ENCODE measurements around the gene MYT1.
A peak's percentile ranks its signal among the peaks of the same experiment; 100 is the strongest.
"Not testable (repeated sequence)": the region's sequence is repeated elsewhere in the genome, so short reads cannot be mapped to it uniquely, and the experiment has no call there.

Gene MYT1

DNA sequence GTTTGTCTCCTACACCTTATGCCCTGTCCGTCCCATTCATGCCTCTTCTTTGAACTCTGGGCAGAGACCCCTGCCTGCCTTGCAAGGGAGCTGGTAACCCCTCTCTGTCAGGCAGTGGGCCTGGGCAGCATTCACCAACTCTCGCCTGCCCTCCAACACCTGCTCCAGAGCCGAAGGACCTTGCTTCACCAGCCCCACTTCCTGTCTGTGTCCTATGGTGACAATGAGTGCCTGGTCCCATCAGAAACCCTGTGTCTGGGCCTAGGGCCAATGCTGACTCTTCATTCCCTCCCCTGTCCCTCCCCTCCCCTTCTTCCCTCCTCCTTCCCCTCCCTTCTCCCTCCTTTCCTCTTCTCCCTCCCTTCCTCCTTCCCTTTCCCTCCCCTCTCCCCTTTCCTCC lies 68.5 kb downstream of the MYT1 start:
- DNase-seq (ENCODE audit: low spot score), result no peak

DNA sequence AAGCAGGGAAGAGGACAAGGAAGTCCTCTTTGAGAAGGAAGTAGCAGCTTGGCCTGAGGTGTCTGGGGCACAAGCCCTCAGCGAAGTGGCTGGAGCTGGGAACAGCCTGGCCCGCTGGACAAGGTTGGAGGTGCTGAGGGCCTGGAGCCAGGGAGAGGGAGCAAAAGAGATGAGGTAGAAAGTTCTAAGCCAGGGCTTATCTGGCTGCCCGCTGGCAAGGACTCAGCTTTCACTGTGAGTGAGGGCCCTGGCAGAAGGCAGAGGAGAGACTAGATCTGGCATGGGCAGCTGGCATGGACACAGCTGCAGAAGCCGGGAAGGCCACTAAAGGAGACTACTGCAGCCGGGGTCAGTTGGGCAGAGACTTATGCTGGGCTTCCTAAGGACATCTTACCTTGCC lies 69.5 kb downstream of the MYT1 start:
- DNase-seq (ENCODE audit: low spot score), result no peak

DNA sequence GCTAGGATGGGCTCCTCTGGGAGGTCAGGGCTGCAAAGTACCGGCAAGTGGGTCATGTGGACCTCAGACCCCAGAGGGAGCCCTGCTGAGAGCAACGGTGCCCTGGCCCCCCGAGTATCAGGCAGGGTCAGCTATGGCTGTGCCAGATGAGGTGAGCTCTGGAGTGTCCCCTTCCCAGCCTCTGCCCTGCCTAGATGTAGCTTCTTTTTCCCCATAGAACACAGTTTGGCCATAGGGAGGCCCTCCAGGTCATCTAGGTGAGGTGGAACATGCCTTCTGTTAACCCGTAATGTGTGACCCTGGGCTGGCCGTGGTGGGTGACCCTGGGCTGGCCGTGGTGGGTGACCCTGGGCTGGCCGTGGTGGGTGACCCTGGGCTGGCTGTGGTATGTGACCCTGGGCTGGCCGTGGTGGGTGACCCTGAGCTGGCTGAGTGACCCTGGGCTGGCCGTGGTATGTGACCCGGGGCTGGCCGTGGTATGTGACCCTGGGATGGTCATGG lies 70.1 kb downstream of the MYT1 start:
- no peak for DNase-seq (ENCODE audit: low spot score)

DNA sequence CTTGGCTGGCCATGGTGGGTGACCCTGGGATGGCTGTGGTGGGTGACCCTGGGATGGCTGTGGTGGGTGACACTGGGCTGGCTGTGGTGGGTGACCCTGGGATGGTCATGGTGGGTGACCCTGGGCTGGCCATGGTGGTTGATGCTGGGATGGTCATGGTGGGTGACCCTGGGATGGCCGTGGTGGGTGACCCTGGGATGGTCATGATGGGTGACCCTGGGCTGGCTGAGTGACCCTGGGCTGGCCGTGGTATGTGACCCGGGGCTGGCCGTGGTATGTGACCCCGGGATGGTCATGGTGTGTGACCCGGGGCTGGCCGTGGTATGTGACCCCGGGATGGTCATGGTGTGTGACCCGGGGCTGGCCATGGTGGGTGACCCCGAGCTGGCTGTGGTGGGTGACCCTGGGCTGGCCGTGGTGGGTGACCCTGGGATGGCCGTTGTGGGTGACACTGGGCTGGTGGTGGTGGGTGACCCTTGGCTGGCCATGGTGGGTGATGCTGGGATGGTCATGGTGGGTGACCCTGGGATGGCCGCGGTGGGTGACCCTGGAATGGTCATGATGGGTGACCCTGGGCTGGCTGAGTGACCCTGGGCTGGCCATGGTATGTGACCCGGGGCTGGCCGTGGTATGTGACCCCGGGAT lies 70.8 kb downstream of the MYT1 start:
- DNase-seq (ENCODE audit: low spot score), result not testable (repeated sequence)

DNA sequence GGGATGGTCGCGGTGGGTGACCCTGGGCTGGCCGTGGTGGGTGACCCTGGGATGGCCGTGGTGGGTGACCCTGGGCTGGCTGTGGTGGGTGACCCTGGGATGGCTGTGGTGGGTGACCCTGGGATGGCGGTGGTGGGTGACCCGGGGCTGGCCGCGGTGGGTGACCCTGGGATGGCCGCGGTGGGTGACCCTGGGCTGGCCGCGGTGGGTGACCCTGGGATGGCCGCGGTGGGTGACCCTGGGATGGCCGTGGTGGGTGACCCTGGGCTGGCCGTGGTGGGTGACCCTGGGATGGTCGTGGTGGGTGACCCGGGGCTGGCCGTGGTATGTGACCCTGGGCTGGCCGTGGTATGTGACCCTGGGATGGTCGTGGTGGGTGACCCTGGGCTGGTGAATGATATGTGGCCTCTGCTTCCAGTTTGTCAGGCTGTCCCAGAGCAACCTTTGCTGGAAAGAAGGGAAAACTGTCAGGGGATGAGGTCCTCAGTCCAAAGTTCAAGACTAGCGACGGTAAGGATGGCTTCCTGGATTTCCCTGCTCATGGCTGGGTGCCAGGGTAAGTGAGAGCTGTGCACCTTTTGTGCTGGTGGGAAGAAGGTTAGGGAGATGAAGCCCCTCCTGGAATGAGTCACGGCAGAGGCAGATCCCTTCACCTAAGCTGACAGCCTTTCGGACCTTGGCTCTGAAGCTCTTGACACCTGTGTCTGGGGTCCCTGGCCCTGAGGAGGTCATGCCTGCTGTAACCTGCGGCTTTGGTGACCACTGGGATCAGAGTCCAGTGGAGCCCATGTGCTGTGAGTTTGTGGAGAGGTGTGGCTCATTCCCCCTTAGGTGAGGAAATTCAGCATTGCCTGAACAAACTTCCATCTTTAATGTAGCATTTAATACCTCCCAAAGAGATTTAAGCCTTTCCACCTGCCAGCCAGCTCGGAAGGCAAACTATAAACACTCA lies 72.2 kb downstream of the MYT1 start:
- DNase-seq (ENCODE audit: low spot score), result no peak

DNA sequence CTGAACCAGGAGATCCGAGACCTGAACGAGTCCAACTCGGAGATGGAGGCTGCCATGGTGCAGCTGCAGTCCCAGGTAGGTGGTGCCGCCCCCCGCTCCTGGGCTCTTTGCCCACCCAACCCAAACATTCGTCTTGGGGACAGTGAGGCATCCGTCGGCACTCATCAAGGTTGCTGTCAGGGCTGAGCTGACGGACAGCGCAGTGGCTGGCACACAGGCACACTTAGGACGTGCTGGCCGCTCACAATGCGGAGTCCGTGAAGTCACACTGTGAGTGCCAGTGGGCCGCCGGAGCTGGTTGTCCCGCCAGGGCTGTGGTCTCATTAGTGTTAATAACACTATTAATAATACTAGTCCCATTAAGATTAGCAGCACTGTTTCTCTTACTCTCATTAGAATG lies 73.1 kb downstream of the MYT1 start:
- no peak for DNase-seq (ENCODE audit: low spot score)

DNA sequence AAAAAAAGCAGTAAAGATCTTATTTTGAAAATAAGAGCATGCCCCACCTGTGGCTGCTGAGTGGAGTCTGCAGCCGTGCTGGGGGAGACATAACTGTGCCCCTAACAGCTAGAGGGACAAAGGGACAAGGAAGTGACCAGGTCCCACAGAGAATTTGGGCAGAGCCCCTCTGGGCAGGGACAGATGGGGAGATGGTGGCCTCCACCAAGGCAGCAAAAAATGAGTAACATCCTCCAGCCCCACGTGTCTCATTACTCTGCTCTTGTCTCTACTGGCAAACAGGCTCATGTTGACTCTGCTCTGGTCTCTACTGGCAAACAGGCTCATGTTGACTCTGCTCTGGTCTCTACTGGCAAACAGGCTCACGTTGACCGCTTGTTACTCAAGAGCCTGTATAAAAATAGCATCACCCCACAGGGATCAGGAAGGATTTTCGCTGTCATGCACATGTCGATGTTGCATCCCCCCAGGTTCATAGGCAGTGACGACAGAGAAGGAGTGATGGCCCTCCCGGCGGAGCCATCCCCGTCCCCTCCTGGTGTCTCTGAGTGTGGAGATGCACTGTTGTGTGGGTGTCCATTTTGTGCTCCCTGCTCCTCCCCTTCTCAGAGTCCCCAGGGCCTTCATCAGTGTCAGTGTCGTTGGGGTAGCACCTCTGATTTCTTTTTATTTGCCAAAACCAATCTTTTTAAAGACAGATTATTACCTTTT lies 74.0 kb downstream of the MYT1 start:
- DNase-seq (ENCODE audit: low spot score), result no peak

DNA sequence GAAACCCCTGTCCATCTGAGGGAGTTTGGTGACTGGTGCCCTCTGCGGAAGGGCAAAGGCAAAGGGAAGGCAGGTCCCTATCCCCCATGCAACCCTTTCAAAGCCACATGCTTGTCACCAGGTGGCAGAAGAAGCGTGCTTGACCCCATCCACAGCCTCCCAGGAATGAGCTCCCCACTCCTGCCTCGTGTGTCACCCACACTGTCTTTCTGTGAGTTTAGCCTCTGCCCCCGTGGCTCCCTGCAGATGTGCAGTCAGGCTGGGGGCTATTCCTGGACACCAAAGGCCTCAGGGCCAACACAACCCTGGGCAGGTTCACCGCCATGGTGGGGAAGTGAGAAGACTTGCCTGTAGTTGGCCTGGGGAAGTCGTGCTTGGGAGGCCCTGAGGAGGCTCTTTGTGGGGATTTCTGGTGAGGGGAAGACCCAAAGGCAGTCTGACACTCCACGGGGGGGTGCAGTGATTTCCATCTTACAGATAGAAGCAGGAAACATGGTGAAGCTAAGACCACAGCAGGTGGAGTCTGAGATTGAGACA lies 74.7 kb downstream of the MYT1 start:
- DNase-seq (ENCODE audit: low spot score), result peak; percentile 23

DNA sequence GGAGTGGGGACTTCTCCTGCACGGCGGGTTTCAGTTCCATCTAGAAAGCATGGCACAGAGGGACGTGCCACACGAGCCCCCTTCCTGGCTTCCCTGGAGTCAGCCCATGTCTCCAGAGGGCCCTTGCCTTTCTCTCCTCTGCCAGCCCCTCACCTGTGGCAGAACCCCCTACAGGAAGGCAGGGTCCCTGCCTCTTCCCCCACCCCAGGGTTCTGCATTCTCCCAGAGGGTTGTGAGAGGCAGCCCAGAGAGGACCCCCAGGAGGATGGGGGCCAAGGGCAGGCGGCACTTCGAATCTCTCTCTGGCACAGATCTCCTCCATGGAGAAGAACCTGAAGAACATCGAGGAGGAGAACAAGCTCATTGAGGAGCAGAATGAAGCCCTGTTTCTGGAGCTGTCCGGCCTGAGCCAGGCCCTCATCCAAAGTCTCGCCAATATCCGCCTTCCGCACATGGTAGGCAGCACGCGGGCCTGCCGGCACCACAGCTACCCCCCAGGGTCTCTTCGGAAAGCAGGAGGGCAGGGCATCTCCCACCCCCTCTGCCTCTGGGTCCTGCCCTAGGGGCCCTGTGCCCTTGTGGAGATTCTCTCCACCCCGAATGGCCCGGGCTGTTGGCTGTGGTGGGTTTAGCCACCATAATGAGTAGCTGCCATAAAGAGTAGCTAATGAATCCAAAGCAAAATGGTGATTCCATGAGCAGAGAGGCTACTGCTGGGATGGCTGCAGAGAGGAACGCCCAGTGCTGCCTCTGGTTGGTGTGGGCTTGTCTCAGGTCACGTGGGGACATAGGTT lies 75.4 kb downstream of the MYT1 start:
- DNase-seq (ENCODE audit: low spot score), result no peak

DNA sequence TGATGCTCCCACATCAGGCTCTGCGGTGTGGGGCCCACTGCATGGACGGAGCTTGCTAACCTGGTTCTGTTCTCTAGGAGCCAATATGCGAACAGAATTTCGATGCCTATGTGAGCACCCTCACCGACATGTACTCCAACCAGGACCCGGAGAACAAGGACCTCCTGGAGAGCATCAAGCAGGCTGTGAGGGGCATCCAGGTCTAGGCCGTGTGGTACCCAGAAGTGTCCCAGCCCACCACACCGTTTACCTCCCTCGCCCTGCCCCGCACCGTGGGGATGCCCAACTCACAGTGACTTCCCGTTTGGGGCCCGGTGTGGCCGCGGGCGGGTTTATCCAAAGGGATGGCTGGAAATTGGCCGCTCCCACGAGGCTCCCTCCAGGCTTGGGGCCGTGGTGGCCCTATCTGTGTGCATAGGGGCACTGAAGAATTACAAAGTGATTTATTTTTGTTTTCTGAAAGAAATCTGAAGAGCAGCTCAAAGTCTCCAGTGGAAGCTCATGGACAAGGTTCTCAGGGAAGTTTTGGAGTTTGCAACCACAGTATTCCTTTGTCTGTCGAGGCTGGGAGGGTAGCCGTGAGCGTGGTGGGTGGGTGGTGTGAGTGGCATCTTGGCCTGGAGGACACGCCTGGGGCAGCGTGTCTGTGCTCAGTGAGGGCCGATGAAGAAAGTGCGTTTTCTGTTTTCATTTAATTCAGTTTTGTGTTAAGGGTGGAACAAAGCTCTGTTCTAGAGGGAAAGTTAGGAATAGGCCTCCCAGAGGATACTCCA lies 76.2 kb downstream of the MYT1 start:
- DNase-seq (ENCODE audit: low spot score), result no peak

DNA sequence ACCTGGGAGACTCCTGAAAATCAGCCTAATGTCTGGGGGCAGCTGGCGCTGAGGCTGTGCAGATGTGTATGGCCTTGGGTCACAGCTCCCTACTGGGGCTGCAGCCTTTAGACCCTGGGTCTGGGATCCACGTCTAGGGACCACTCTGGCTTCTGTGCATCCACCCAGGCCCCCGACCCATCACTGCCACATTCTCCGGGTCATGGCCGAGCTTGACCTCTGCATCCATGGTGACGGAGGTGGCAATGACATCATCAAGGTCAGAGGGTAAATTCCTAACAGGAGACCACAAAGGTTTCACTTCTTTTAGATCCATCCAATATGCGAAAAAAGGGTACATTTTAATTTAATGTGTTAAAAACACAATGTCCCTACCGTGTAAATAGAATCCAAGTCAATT lies 76.8 kb downstream of the MYT1 start:
- no peak for DNase-seq (ENCODE audit: low spot score)

DNA sequence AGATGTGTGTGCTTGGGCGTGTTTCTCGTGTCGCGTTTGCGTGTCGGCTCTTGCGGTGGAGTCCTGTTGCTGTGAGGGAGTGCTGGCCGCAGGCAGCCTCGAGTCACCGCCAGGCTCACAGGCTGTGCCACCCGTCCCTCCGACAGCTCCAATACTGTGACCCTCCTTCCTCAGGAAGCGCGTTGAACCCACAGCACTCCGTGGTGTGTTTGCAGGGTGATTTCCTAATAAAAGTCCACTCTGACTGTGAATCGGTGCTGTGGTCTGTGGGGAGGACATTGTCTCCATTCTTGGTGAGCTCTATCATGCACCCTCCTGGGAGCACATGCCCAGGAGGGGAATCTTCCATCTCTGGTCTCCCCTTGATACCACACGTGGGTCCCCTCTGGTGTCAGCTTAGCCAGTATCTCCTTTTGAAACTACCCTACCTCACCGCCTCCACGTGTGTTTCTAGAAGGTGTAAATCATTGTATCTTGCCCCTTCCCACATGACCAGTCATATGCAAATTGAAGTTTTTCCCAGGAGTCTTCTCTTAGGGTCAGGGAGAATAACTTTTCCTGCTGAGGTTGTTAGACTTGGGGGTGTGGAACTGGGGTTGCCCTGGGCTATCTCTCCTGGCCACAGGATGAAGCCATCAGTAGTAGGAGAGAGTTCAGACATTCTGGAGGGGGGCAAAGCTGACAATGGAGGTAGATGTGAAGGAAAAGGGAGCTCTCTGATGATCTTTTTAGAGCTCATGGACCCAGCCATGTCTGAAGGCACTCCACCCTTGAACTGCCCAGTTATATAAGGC lies 77.9 kb downstream of the MYT1 start:
- DNase-seq (ENCODE audit: low spot score), result no peak

DNA sequence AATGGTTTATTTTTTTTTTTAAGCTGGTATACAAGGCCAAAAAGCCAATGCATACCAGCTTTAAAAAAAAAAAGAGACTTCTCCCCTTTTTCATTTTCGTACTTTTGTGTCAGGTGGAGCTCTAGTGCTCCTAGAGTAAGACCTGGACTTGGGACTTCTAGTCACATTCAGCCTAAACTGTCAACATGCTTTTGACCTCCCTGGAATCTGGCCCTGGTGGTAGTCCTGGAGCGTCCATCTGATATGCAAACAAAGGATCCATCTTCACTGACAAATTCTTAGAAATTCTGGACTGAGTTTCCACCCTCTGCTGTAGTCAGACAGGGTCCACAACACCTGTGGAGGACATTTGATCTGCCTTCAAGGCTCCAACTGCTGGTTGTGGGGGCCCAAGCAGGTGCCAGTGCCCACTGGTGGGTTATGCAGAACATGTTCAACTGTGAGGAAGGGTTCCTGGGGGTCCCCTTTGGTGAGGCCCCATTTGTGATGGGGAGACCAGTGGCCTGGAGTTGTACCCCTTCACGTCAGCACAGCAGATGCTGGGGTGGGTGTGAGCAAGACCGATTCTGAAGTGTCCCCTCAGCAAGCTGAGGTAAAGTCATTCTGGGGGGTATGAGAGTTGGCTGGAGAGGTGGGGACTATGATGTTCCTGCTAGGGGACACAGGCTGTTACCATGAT lies 78.7 kb downstream of the MYT1 start:
- no peak for DNase-seq (ENCODE audit: low spot score)

DNA sequence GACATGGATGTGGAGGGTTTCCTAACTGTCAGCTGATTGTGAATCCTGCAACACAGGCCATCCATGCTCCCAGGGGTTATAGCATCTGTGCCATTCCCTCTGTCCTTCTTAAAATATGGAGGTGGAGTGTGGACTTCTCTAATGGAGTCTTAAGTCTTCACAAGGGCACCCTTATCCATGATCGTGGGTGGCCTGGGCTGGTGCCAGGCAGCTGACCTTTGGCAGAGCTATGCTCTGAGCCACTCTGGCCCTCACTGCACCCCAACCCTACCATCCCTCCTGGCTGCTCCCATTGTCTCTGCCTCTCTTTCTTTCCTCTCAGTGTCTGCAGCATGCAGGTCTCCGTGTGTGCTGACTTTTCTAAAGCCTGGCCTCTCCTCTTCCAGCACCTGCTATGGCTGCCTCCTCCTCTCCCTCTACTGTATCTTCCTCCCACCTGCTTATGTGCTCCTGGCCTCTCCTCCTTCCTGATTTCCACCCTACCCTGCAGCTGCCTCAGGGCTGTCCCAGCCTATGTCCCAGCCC lies 80.1 kb downstream of the MYT1 start:
- DNase-seq (ENCODE audit: low spot score), result no peak

DNA sequence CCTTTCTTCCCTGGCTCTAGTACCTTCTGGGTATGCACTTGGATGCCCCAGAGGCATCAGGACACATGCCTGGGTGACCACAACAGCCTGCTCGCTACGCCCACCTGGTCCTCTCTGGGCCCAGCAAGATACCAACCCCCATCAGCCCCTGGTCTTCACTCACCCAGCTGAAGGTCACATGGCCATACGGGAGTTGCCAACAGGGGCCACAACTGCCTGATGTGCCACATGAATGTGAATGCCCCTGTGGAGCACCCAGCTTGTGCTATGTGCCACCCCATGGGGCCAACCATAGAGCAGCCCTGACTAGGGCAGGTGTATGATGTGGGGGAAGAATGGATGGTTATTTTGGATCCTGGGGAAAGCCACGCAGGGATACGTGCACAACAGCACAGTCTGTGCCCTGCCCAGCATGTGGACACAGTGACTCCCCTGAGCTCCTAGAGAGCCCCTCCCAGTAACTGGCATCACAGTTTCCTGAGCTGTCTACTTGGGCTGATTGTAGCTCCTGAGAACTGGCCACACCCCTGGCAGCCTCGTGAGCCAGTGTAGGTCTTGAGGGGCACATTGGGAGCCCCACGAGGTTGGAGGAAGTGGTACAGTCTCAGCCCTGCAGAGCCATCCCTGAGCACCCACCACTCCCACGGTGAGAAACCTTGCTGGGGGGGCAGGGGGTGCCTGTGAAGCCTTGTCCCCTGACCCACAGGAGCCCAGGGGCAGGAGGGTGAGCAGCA lies 80.8 kb downstream of the MYT1 start:
- no peak for DNase-seq (ENCODE audit: low spot score)

DNA sequence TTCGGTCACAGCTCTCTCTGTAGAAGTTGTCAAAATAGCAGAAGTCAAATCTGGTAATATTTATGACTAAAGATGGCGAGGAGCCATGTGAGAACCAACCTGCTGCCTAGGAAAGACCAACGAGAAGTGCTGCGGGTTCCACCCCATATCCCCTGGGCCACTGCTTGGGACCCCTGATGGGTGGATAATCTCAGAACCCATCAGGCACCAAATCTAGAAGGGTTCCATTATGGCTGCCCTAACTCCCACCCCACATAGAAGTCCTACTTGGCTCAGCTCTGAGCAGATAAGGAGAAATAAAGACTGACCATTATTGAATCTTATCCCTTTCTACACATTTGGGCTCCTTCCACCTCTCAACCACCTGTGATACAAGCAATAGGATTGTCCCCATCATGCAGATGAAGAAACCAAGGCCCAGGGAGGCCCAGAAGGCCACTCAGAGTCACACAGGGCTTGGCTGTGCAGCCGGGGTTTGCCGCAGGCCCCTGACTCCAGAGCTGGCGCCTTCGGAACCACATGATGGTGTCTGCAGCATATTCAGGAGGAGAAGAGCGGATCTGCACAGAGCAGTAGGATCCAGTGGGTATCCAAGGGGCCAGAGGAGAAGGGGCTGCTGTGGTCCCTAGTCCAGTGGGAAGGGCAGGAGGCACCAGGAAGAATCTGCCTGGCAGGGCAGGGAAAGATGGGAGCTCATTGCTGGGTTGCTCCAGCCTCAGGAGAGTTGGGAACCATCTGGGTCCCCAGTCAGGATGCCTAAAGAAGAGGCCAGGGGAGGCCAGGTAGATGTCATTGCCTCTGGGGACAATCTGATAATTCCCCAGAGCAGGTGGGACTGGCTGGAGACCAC lies 81.7 kb downstream of the MYT1 start:
- no peak for DNase-seq (ENCODE audit: low spot score)

DNA sequence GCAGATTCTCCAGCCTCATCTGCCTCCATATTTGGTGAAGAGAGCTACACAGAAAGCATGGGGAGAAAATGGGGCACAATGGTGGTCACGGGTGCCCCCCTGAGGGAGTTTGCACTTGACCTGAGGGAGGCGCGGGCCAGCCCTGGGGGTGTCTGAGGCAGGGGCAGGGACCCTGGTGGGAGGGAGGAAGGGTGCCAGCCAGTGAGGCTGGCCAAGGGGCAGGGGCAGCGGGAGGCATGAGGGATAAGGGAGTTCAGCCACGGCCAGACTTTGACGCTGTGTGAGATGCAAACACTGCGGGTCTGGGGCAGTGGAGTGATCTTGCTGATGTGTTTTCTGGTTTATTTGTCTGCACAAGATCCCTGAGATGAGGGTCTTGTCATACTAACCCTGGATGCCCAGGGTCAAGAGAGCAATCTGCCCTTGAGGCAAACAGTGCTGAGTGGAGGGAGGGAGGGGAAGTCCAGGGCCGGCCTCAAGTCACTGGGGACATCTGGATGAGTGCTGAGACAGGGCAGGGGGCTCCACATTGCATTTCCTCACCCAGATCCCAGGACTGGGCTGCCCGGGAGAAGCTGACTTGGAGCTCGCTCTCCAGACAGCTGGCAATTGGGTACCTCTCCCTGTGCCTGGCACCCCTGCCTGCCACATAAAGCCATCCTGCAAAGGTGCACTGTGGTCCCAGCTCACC lies 82.5 kb downstream of the MYT1 start:
- DNase-seq (ENCODE audit: low spot score), result no peak
